CD4-positive, alpha-beta memory T cell (primary cell): ENCODE measurements around the gene TMC2. TPM values are rescaled to one million over a fixed set of nuclear protein-coding genes. Genes with fewer than 3 reads are reported as not detected.

ENCODE experiments used
- CTCF ChIA-PET: fragments of 350-600 bp; sonication (Branson Sonifier 250); formaldehyde crosslinking; loops from one replicate; lab custom pipeline; 2021; ENCODE audit warnings: inconsistent platforms; ENCODE audit not compliant: partially characterized antibody; lab: Charles Lee
- POLR2A ChIA-PET: fragments of 350-600 bp; sonication (Branson Sonifier 250); formaldehyde crosslinking; loops from one replicate; lab custom pipeline; 2021; ENCODE audit not compliant: partially characterized antibody; lab: Charles Lee
- DNase-seq, 5 donors: peaks; one replicate each; pipeline versions ENCODE4 v3.0.0 to v3.0.0-alpha.2; 2020 to 2022; ENCODE audit warnings: mixed read lengths in 1 of 5
- H3K27ac ChIP-seq: one replicate; pipeline ENCODE4 v1.7.0; 2013; ENCODE audit warnings: low read depth, low read length
- H3K27me3 ChIP-seq: 2 replicates; pipeline ENCODE4 v1.7.0; 2013; ENCODE audit warnings: mild to moderate bottlenecking, low read length, moderate library complexity; ENCODE audit not compliant: insufficient read depth
- H3K36me3 ChIP-seq: 2 replicates; pipeline ENCODE4 v1.7.0; 2013; ENCODE audit warnings: mild to moderate bottlenecking, low read length, moderate library complexity; ENCODE audit not compliant: insufficient read depth
- H3K4me1 ChIP-seq: 2 replicates; pipeline ENCODE4 v1.7.0; 2013; ENCODE audit warnings: mild to moderate bottlenecking, low read length, moderate library complexity; ENCODE audit not compliant: insufficient read depth
- H3K4me3 ChIP-seq, 2 donors: one replicate each; pipeline ENCODE4 v1.7.0; 2013; ENCODE audit warnings: low read length in 2 of 2, mild to moderate bottlenecking in 1 of 2
- H3K9me3 ChIP-seq, 2 donors: one replicate each; pipeline ENCODE4 v1.7.0; 2013; ENCODE audit warnings: low read length in 2 of 2, control low read depth in 1 of 2; ENCODE audit not compliant: control insufficient read depth in 1 of 2
- H3K27ac Mint-ChIP-seq, 7 donors: one replicate each; pipeline ENCODE4 v1.8.0; 2020 to 2021; ENCODE audit warnings: mixed read lengths in 7 of 7, mild to moderate bottlenecking in 6 of 7, inconsistent platforms in 3 of 7, moderate library complexity in 3 of 7
- H3K27me3 Mint-ChIP-seq, 2 donors: one replicate each; pipeline ENCODE4 v1.8.0; 2020 to 2021; ENCODE audit warnings: mixed read lengths in 2 of 2
- H3K36me3 Mint-ChIP-seq, 2 donors: one replicate each; pipeline ENCODE4 v1.8.0; 2020 to 2021; ENCODE audit warnings: mixed read lengths in 2 of 2, inconsistent platforms in 1 of 2, mild to moderate bottlenecking in 1 of 2
- H3K4me1 Mint-ChIP-seq, 4 donors: one replicate each; pipeline ENCODE4 v1.8.0; 2020 to 2021; ENCODE audit warnings: mixed read lengths in 4 of 4, mild to moderate bottlenecking in 1 of 4
- H3K4me3 Mint-ChIP-seq, 8 donors: one replicate each; pipeline ENCODE4 v1.8.0; 2020 to 2021; ENCODE audit warnings: mixed read lengths in 8 of 8, mild to moderate bottlenecking in 7 of 8, moderate library complexity in 6 of 8, inconsistent platforms in 3 of 8
- H3K9me3 Mint-ChIP-seq, 8 donors: one replicate each; pipeline ENCODE4 v1.8.0; 2020 to 2021; ENCODE audit warnings: mixed read lengths in 8 of 8, mild to moderate bottlenecking in 5 of 8, inconsistent platforms in 3 of 8, moderate library complexity in 1 of 8
- intact Hi-C: fragments of 100-400 bp; cut with micrococcal nuclease; formaldehyde crosslinking; loops from one replicate; pipeline ENCODE4 v1.15.1; 2023
- microRNA-seq: library from miRNA; unstranded; fragments of <30 nt; microRNA quantifications from one replicate; pipeline ENCODE4 v1.2.0, GENCODE V29; 2021; ENCODE audit warnings: borderline replicate concordance, borderline number of aligned reads, borderline microRNAs expressed, mixed read lengths
- polyA plus RNA-seq, 2 donors: library from polyadenylated mRNA; unstranded; fragments of 300-500 nt; fragmentation: Illumina TruSeq; gene quantifications; one replicate each; pipeline ENCODE4 v1.2.3, GENCODE V29; 2021
- total RNA-seq, 2 experiments: library from RNA; stranded (reverse); gene quantifications; one replicate each; pipeline ENCODE4 v1.2.3, GENCODE V29; 2021

The TMC2 gene
- total and polyA plus RNA-seq, 4 experiments from 2014 or later, result not detected

- H3K9me3 Mint-ChIP-seq, result peaks cover 0 to 2% (median 0%) of the 10 kb centered on the region in 8 donors
- ChIA-PET CTCF (interaction anchor here (7.8 kb wide), 1 partner anchor 51 kb away, joined by 99 read pairs; no protein-coding TSS in a partner anchor), POLR2A (interaction anchor here (1.3 kb wide), 1 partner anchor 51 kb away, joined by 5 read pairs; no protein-coding TSS in a partner anchor)
- Histone ChIP-seq H3K4me3 (no peak overlapping the region), H3K27me3 (peaks cover 19% of the 10 kb centered on the region), H3K36me3 (no peaks in the 10 kb centered on the region), H3K4me1 (peaks cover 16% of the 10 kb centered on the region), H3K27ac (no peak overlapping the region), H3K9me3 (no peaks in the 10 kb centered on the region)
- peaks cover 0 to 3% of the 10 kb centered on the region in 2 donors for H3K36me3 Mint-ChIP-seq
- DNase-seq, result no peak
- H3K4me1 Mint-ChIP-seq, result peaks cover 13 to 30% (median 27%) of the 10 kb centered on the region in 4 donors
- H3K27me3 Mint-ChIP-seq, result peaks cover 20 to 42% of the 10 kb centered on the region in 2 donors
- H3K27ac Mint-ChIP-seq, result peak overlapping the region; percentile 1 to 89 (median 70)
- intact Hi-C loops, result loop anchor here (10.0 kb wide), 1 partner anchor 424 kb away; no protein-coding TSS in a partner anchor
- peak overlapping the region; percentile 88 to 96 (median 91) for H3K4me3 Mint-ChIP-seq
These were observed 154.8 kb downstream of the TMC2 start for GRCh38 chr20:2691127-2691526.

Small RNAs within 50 kb of the gene (microRNA-seq; reads per million reads assigned to microRNA genes)
- 6.7 reads per million, percentile 31 among the genes with 10 or more reads in this experiment for gene MIR1292

Other genes starting within 250 kb of the TMC2 start
- not detected for gene TGM3, start 240.6 kb upstream of the TMC2 start, total RNA-seq
- not detected for gene TGM3, start 240.6 kb upstream of the TMC2 start, polyA plus RNA-seq
- gene TGM6, start 155.7 kb upstream of the TMC2 start, total RNA-seq, result not detected
- not detected for gene TGM6, start 155.7 kb upstream of the TMC2 start, polyA plus RNA-seq
- gene SNRPB, start 65.8 kb upstream of the TMC2 start, total RNA-seq, result 10 to 100 TPM; 96.2 to 99.3 TPM
- gene SNRPB, start 65.8 kb upstream of the TMC2 start, polyA plus RNA-seq, result 100 to 1,000 TPM; 243 to 264 TPM
- gene ZNF343, start 27.7 kb upstream of the TMC2 start, total RNA-seq, result 10 to 100 TPM; 11.8 to 12.0 TPM
- gene ZNF343, start 27.7 kb upstream of the TMC2 start, polyA plus RNA-seq, result 1 to 10 TPM; 2.5 to 6.1 TPM
- 100 to 1,000 TPM; 258 to 270 TPM for gene NOP56, start 116.1 kb downstream of the TMC2 start, total RNA-seq
- gene NOP56, start 116.1 kb downstream of the TMC2 start, polyA plus RNA-seq, result 100 to 1,000 TPM in 1 of 2 donors, 10 to 100 TPM in 1; 83.4 to 136 TPM
- gene IDH3B, start 127.6 kb downstream of the TMC2 start, total RNA-seq, result 10 to 100 TPM; 93.3 to 96.5 TPM
- gene IDH3B, start 127.6 kb downstream of the TMC2 start, polyA plus RNA-seq, result 100 to 1,000 TPM in 1 of 2 donors, 10 to 100 TPM in 1; 88.1 to 132 TPM
- gene EBF4, start 156.2 kb downstream of the TMC2 start, total RNA-seq, result 1 to 10 TPM; 2.8 to 3.1 TPM
- gene EBF4, start 156.2 kb downstream of the TMC2 start, polyA plus RNA-seq, result under 1 TPM in 1 of 2 donors, not detected in 1; 0.65 TPM